ENCODE data around the gene ST3GAL4. TPM values are rescaled to one million over a fixed set of nuclear protein-coding genes. Genes with fewer than 3 reads are reported as not detected.

The ST3GAL4 gene
- total RNA-seq, 1 experiment from 2014 or later = 17.3 TPM

GRCh38 chr11:126352163-126352562 is 3.3 kb upstream of the ST3GAL4 start (continued):
- no peak for TF ChIP-seq AFF4 (CRISPR knock-in tag; IDR thresholded peaks at IDR 0.05; ENCODE audit: borderline replicate concordance)
- TF ChIP-seq ZNF263 (CRISPR knock-in tag; IDR thresholded peaks at IDR 0.05; ENCODE audit: low read depth) = no peak
- TF ChIP-seq ZNF532 (CRISPR knock-in tag; IDR thresholded peaks at IDR 0.05; ENCODE audit: borderline replicate concordance) = no peak
- TF ChIP-seq ATF1 (CRISPR knock-in tag; IDR thresholded peaks at IDR 0.05) = no peak
- TF ChIP-seq HMGA2 (CRISPR knock-in tag; IDR thresholded peaks at IDR 0.05) = no peak
- TF ChIP-seq KAT7 (CRISPR knock-in tag; IDR thresholded peaks at IDR 0.05; ENCODE audit: borderline replicate concordance) = no peak
- TF ChIP-seq PRDM15 (CRISPR knock-in tag; IDR thresholded peaks at IDR 0.05) = no peak
- no peak for TF ChIP-seq ZNF219 (CRISPR knock-in tag; IDR thresholded peaks at IDR 0.05; ENCODE audit: borderline replicate concordance)
- TF ChIP-seq EMX1 (CRISPR knock-in tag; IDR thresholded peaks at IDR 0.05) = no peak

GRCh38 chr11:126352934-126353801 is 2.3 kb upstream of the ST3GAL4 start:
- Mint-ChIP-seq H3K4me3 (peak overlapping the region; percentile 60), H3K27ac (peak overlapping the region; percentile 47), H3K36me3 (peaks cover 8% of the 10 kb centered on the region), H3K4me1 (peaks cover 48% of the 10 kb centered on the region), H3K27me3 (ENCODE audit: low read depth) (no peaks in the 10 kb centered on the region), H3K9me3 (no peaks in the 10 kb centered on the region)
- ATAC-seq (no peak), DNase-seq (ENCODE audit: low spot score) (no peak)
- ChIA-PET POLR2A (interaction anchor here (0.6 to 1.3 kb wide), 3 partner anchors 16 to 32 kb away, joined by 3 to 4 read pairs (median 3); no protein-coding TSS in a partner anchor), CTCF (interaction anchor here (0.6 to 2.9 kb wide), 5 partner anchors 13 to 150 kb away, joined by 3 to 16 read pairs (median 4); no protein-coding TSS in a partner anchor)
- TF ChIP-seq ZNF671 (CRISPR knock-in tag; IDR thresholded peaks at IDR 0.05) (no peak), TEAD4 (CRISPR knock-in tag; IDR thresholded peaks at IDR 0.05) (no peak), NFE2L1 (CRISPR knock-in tag; IDR thresholded peaks at IDR 0.05) (peak; percentile 58; the same call in 1 of the 2 replicates), RORB (CRISPR knock-in tag; IDR thresholded peaks at IDR 0.05) (no peak), KAT7 (CRISPR knock-in tag; IDR thresholded peaks at IDR 0.05; ENCODE audit: borderline replicate concordance) (no peak), ZNF512 (CRISPR knock-in tag; IDR thresholded peaks at IDR 0.05; ENCODE audit: borderline replicate concordance) (peak; percentile 98), IRF2 (CRISPR knock-in tag; IDR thresholded peaks at IDR 0.05; ENCODE audit: borderline replicate concordance, low read depth) (no peak), ATF6 (CRISPR knock-in tag; IDR thresholded peaks at IDR 0.05) (no peak), MAX (CRISPR knock-in tag; IDR thresholded peaks at IDR 0.05) (0 out of 2 replicates have a peak, but pooled peaks have one; percentile 21), NR2C2 (CRISPR knock-in tag; IDR thresholded peaks at IDR 0.05) (no peak), JUN (CRISPR knock-in tag; IDR thresholded peaks at IDR 0.05) (peak; percentile 21; the same call in 1 of the 2 replicates)
